Spleen (tissue), 11 donors: ENCODE results near the gene NFATC2. TPM values are rescaled to one million over a fixed set of nuclear protein-coding genes. Genes with fewer than 3 reads are reported as not detected.
A peak's percentile ranks its signal among the peaks of the same experiment; 100 is the strongest.

Experiments used
- DNase-seq: peaks from one replicate; pipeline ENCODE4 v3.0.0-alpha.2; 2020
- H3K27ac ChIP-seq, 8 donors: fragments of 200-600 bp; sonication (generic) in 7 of 8; 1 replicate in 4 of 8; 2 replicates in 4 of 8; pipeline versions ENCODE4 v1.5.0 to v1.8.0; 2016 to 2021; ENCODE audit warnings: inconsistent platforms in 4 of 8, mild to moderate bottlenecking in 4 of 8, moderate library complexity in 1 of 8
- H3K27me3 ChIP-seq, 7 donors: fragments of 200-600 bp; sonication (generic) in 6 of 7; replicated peaks in 1 of 7; 1 replicate in 4 of 7; 2 replicates in 3 of 7; pipeline versions ENCODE4 v1.5.0 to v1.8.0; 2016 to 2021; ENCODE audit warnings: inconsistent platforms in 3 of 7, mild to moderate bottlenecking in 1 of 7
- H3K36me3 ChIP-seq, 6 donors: fragments of 200-600 bp; sonication (generic) in 5 of 6; 1 replicate in 4 of 6; 2 replicates in 2 of 6; pipeline versions ENCODE4 v1.5.0 to v1.8.0; 2016 to 2021; ENCODE audit warnings: inconsistent platforms in 2 of 6
- H3K4me1 ChIP-seq, 6 donors: fragments of 200-600 bp; sonication (generic) in 5 of 6; 1 replicate in 3 of 6; 2 replicates in 3 of 6; pipeline versions ENCODE4 v1.5.0 to v1.8.0; 2016 to 2021; ENCODE audit warnings: inconsistent platforms in 3 of 6
- H3K4me3 ChIP-seq, 8 donors: fragments of 200-600 bp; sonication (generic) in 7 of 8; 1 replicate in 4 of 8; 2 replicates in 4 of 8; pipeline versions ENCODE4 v1.5.0 to v1.8.0; 2016 to 2021; ENCODE audit warnings: inconsistent platforms in 4 of 8, mild to moderate bottlenecking in 4 of 8, moderate library complexity in 2 of 8
- H3K9me3 ChIP-seq, 8 donors: fragments of 200-600 bp; sonication (generic) in 7 of 8; 1 replicate in 4 of 8; 2 replicates in 4 of 8; pipeline versions ENCODE4 v1.5.0 to v1.8.0; 2016 to 2021; ENCODE audit warnings: inconsistent platforms in 4 of 8
- POLR2A ChIP-seq, 3 donors: fragments of 450-650 bp; IDR thresholded peaks; one replicate each; pipeline ENCODE4 v1.5.1; 2017; ENCODE audit warnings: antibody characterized with exemption in 3 of 3, mild to moderate bottlenecking in 1 of 3
- POLR2AphosphoS5 ChIP-seq, 3 donors: sonication (generic); formaldehyde crosslinking; IDR thresholded peaks; one replicate each; pipeline ENCODE4 v1.5.1; 2017; ENCODE audit warnings: antibody characterized with exemption in 3 of 3
- whole genome bisulfite sequencing, 5 donors: extraction: QIAGEN DNeasy Blood & Tissue Kit in 3 of 5; methylation state at CpG; one replicate each; pipeline versions ENCODE4 v1.1.5 to v1.1.7; 2013 to 2018; 5-methylcytosine and 5-hydroxymethylcytosine counted together
- intact Hi-C: fragments of 100-400 bp; cut with DNase I; formaldehyde crosslinking; loops from one replicate; pipeline ENCODE4 v1.15.0; 2023; ENCODE audit warnings: low total_unique reads
- polyA plus RNA-seq, 3 donors: library from polyadenylated mRNA; stranded (reverse); fragments of 200-250 nt; gene quantifications; one replicate each; pipeline ENCODE4 v1.2.1, GENCODE V29; 2013
- total RNA-seq, 7 donors: library from RNA; depleted of rRNA in 3 of 7; stranded (reverse); fragments of >200 nt in 3 of 7; fragmentation: NEBNext Ultra II Directional in 4 of 7; extraction: Animal tissue kit (Norgen Biotek cat#: 25700) in 4 of 7; gene quantifications; one replicate each; pipeline versions ENCODE4 v1.1.0 to v1.2.1, GENCODE V29; 2016 to 2021
- TF ChIP-seq, protein P1 (sequence below), 11 experiments: fragments of 200-600 bp in 7 of 11; fragments of 450-650 bp in 4 of 11; sonication (generic) in 4 of 11; IDR thresholded peaks in 8 of 11; conservative IDR thresholded peaks in 3 of 11; 1 replicate in 7 of 11; 2 replicates in 4 of 11; pipeline versions ENCODE4 v1.4.0 to v1.8.0; 2016 to 2021; ENCODE audit warnings: antibody characterized with exemption in 11 of 11, inconsistent platforms in 4 of 11, mild to moderate bottlenecking in 1 of 11
- donor health status: healthy with polysubstance abuse.
- donor health status: DM: no; HTN: no; CAD: no; lungs with moderate emphysema.
- donor health status: DM: no; HTN: no; CAD: no.
- donor health status: Bipolar disorder and iron deficiency.
- donor health status: healthy.
- donor health status: DM: no; HTN: no; CAD: no.
- donor health status: DM: yes; HTN: yes; CAD: no.

The NFATC2 gene
- total and polyA plus RNA-seq, 10 donors, result 6.5 to 42.9 (median 34.5) TPM

- Histone ChIP-seq H3K27me3 (no peaks in the 10 kb centered on the region), H3K27ac (peak overlapping the region in 6 of 8 donors; percentile 45 to 76 (median 68)), H3K4me1 (peaks cover 39 to 100% (median 90%) of the 10 kb centered on the region in 6 donors), H3K4me3 (no peak overlapping the region), H3K9me3 (no peaks in the 10 kb centered on the region), H3K36me3 (peaks cover 0 to 10% (median 0%) of the 10 kb centered on the region in 6 donors)
- TF ChIP-seq POLR2AphosphoS5 (IDR thresholded peaks at IDR 0.05) (no peak), POLR2A (IDR thresholded peaks at IDR 0.05) (no peak)
- TF ChIP-seq, protein P1, sequence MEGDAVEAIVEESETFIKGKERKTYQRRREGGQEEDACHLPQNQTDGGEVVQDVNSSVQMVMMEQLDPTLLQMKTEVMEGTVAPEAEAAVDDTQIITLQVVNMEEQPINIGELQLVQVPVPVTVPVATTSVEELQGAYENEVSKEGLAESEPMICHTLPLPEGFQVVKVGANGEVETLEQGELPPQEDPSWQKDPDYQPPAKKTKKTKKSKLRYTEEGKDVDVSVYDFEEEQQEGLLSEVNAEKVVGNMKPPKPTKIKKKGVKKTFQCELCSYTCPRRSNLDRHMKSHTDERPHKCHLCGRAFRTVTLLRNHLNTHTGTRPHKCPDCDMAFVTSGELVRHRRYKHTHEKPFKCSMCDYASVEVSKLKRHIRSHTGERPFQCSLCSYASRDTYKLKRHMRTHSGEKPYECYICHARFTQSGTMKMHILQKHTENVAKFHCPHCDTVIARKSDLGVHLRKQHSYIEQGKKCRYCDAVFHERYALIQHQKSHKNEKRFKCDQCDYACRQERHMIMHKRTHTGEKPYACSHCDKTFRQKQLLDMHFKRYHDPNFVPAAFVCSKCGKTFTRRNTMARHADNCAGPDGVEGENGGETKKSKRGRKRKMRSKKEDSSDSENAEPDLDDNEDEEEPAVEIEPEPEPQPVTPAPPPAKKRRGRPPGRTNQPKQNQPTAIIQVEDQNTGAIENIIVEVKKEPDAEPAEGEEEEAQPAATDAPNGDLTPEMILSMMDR (IDR thresholded peaks at IDR 0.05 in 8 of 11, conservative IDR thresholded peaks at IDR 0.05 in 3 of 11), result no peak
- DNase-seq, result no peak
- 55 to 81% (median 68%) methylated on average over 12 of the region's 12 CpGs for WGBS, 5 donors
- intact Hi-C loops, result no loop called here
These were observed 10.6 kb downstream of the NFATC2 start for GRCh38 chr20:51531712-51532456.

GRCh38 chr20:51531141-51531710 is 11.3 kb downstream of the NFATC2 start:
- intact Hi-C loops, result no loop called here
- H3K27me3 ChIP-seq, result no peaks in the 10 kb centered on the region
- TF ChIP-seq POLR2A (IDR thresholded peaks at IDR 0.05) (no peak), POLR2AphosphoS5 (IDR thresholded peaks at IDR 0.05) (no peak)
- TF ChIP-seq, protein P1 (IDR thresholded peaks at IDR 0.05 in 8 of 11, conservative IDR thresholded peaks at IDR 0.05 in 3 of 11), result no peak
- no peak for DNase-seq
- no peaks in the 10 kb centered on the region for H3K9me3 ChIP-seq
- peaks cover 0 to 10% (median 0%) of the 10 kb centered on the region in 6 donors for H3K36me3 ChIP-seq
- peak overlapping the region in 6 of 8 donors; percentile 7 to 76 (median 68) for H3K27ac ChIP-seq
- WGBS, 5 donors, result 51 to 89% (median 75%) methylated on average over 9 to 11 of the region's 11 CpGs
- no peak overlapping the region for H3K4me3 ChIP-seq
- H3K4me1 ChIP-seq, result peaks cover 42 to 100% (median 90%) of the 10 kb centered on the region in 6 donors

GRCh38 chr20:51529758-51530157 is 12.8 kb downstream of the NFATC2 start:
- WGBS, 5 donors, result 64 to 72% (median 66%) methylated on average over 5 of the region's 5 CpGs
- H3K27me3 ChIP-seq, result no peaks in the 10 kb centered on the region
- no peak for TF ChIP-seq POLR2A (IDR thresholded peaks at IDR 0.05)
- TF ChIP-seq, protein P1 (IDR thresholded peaks at IDR 0.05 in 8 of 11, conservative IDR thresholded peaks at IDR 0.05 in 3 of 11), result no peak
- no peak for TF ChIP-seq POLR2AphosphoS5 (IDR thresholded peaks at IDR 0.05)
- DNase-seq, result peak; percentile 83
- H3K27ac ChIP-seq, result peak overlapping the region in 6 of 8 donors; percentile 16 to 76 (median 45)
- peaks cover 47 to 100% (median 91%) of the 10 kb centered on the region in 6 donors for H3K4me1 ChIP-seq
- intact Hi-C loops, result loop anchor here (10.0 kb wide), 1 partner anchor 125 kb away; no protein-coding TSS in a partner anchor
- no peak overlapping the region for H3K4me3 ChIP-seq
- H3K36me3 ChIP-seq, result peaks cover 0 to 10% (median 0%) of the 10 kb centered on the region in 6 donors
- H3K9me3 ChIP-seq, result no peaks in the 10 kb centered on the region
